GM12872 (cell line): Measurements from ENCODE around the gene PPP1R12B.

Experiments
- TF ChIP-seq, protein P1 (sequence below): IDR thresholded peaks from 3 replicates; pipeline ENCODE4 v1.5.1; 2011; ENCODE audit warnings: low read depth, mild to moderate bottlenecking, low read length, moderate library complexity; ENCODE audit not compliant: insufficient read depth

Gene PPP1R12B

DNA sequence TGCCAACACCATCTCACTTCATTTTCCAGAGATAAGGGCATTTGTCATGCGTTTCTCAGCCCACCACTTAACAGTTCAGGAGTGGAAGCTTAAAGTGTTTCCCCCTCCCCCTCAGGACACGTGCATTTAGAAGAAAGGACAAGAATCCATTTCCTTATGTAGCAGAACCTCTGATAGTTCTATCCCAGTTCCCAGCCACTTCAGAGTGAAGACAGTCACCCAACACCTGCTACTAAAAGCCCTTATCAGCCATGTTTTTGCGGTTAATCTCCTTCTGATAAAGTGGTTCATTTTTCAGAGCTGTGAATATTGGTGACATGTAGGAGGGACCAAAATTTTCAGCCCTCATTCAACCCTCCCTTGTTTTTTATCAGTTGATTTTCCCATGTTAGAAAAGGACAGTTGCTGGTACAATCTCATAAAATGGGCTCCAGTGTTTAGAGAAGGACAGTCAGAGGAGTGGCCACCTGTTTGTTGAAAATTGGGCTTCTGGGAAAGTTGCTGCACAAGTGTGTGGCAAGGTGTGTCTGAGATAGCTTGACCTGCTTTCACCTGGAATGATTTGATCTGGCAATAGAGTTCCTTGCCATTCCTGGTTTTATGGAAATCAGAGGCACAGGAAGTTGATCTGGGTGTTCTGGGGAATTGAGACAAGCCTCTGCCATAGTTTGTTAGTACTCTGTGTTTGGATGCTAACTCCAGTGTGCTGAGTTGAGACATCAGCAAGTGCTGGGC is 114.0 kb downstream of the PPP1R12B start:
- TF ChIP-seq, protein P1, sequence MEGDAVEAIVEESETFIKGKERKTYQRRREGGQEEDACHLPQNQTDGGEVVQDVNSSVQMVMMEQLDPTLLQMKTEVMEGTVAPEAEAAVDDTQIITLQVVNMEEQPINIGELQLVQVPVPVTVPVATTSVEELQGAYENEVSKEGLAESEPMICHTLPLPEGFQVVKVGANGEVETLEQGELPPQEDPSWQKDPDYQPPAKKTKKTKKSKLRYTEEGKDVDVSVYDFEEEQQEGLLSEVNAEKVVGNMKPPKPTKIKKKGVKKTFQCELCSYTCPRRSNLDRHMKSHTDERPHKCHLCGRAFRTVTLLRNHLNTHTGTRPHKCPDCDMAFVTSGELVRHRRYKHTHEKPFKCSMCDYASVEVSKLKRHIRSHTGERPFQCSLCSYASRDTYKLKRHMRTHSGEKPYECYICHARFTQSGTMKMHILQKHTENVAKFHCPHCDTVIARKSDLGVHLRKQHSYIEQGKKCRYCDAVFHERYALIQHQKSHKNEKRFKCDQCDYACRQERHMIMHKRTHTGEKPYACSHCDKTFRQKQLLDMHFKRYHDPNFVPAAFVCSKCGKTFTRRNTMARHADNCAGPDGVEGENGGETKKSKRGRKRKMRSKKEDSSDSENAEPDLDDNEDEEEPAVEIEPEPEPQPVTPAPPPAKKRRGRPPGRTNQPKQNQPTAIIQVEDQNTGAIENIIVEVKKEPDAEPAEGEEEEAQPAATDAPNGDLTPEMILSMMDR: no peak

DNA sequence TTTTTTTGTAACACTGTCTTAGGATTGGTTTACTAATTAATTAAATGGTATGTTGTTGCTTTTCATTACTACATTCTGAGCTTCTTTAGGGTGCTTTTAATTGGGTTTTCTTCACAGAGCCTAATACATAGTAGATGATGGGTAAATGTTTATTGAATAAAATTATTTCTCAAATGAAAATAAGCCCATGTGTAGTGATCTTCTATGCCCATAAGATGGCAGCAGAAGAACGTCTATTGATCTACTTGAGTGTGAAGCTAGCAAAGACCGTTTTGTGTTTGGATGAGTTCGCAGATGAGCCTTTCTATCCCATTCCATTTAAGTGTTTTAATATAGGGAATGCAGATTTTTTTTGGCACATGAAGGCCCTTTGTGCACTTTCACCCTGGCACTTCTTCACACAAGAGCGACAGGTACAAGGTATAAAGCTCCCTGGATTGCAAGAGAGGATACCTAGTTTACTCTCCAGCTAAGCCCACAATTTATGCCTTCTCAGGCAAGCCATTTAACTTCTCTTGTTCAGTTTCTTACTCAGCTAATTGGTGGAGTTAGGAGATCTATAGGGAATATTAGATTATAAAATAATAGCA is 115.7 kb downstream of the PPP1R12B start:
- TF ChIP-seq, protein P1: peak; percentile 41; the same call in 1 of the 3 replicates

DNA sequence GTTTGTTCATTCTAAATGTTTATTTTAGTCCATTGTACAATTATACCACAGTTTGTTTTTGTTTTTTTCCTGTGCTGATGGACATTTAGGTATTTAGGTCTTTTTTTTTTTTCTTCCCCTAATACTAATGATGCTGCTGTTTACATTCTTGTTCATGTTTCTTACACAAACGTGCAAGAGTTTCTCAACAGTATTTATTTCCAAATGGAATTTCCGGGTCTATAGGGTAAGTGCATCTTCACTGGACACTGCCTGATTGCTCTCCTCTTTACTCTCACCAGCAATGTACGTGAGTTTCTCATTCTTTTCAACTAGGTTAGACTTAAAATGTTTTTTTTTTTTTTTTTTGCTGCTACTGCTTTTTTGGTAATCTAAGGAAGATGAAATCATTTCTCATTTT is 122.7 kb downstream of the PPP1R12B start:
- TF ChIP-seq, protein P1: no peak

DNA sequence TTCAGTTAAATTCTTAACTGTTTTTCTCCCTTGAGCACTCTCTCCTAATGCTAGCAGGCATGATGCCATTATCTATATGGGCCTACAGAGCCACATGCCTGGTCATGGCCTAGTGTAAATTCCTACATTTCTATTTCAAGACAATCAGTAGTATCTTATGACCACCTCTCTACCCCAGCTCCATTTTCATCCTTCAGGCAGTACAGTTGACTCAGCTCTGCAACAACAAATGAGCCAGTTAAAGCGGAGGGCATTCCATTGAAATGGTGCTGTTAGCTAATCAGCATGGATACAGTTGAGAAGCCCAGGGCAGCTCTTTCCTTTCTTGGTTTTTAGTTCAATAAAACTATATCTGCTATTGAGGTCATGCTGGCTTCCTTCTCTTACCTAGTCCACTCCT is 150.0 kb downstream of the PPP1R12B start:
- TF ChIP-seq, protein P1: no peak

DNA sequence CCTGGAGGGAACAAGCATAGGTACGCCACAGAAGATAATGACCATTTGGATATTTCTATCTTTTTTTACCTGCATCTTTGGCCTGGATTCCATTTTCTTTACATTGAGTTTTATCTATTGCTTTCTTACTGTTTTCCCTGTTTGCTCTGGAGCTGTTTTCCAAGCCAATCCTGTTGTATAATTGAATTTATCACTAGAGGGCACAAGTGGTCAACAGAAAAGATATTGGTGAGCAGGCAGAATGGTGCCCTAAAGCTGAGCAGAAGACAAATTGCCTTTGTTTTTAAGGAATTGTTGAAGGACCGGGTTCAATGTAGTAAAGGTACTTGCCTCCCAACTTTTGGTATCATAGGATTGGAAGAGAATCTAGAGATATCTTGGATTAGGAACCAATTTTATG is 152.8 kb downstream of the PPP1R12B start:
- TF ChIP-seq, protein P1: peak; percentile 18; the same call in 2 of the 3 replicates

DNA sequence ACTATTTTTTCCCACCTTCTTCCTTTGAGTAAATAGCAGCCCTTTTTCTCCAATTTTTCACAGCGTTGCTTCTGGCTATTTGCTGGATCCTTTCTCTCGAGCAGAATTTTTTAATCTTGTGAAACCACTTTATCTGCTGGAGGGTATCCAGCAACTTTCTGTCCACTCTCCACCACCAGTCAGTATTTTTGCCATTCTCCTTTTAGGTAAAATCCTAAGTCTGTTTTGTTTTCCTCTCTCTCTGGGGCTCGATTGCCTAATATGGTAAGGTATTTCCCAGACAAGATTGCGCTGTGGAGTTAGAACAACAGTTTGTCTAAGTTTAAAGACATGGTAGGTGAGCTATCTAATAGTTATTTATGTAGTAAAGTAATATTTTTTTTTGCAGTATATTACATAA is 156.9 kb downstream of the PPP1R12B start:
- TF ChIP-seq, protein P1: no peak

DNA sequence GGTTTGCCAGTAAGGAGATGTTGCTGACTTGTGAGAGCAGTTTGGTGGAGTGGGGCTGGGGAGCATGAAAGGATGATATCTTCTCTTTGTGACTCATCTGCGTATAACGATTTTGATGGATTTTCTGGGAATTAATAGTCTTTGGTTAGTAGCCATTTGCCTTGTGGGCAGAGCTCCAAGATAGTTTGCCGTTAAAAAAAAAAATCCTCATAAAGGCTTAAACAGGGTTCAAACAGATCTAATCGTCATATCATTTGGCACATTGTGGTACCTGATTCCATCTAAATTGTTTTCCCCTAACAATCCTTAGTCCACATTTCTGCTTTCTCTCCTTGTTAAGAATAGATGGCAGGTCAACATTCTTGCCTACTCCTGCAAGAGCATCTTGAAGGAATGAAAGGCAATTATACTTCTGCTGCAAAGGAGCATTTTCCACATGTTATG is 168.0 kb downstream of the PPP1R12B start:
- TF ChIP-seq, protein P1: no peak
